GM12878 (cell line): Measurements from ENCODE around the gene CD248. TPM values are rescaled to one million over a fixed set of nuclear protein-coding genes. Genes with fewer than 3 reads are reported as not detected.
"Not testable (repeated sequence)": the region's sequence is repeated elsewhere in the genome, so short reads cannot be mapped to it uniquely, and the experiment has no call there.

Experiments
- ATAC-seq: fragments of 200-7000 bp; cut with Tn5 transposase; 3 replicates; pipeline ENCODE4 v1.9.1; 2020; ENCODE audit warnings: mild to moderate bottlenecking, moderate library complexity
- BruUV-seq: library from RNA; stranded (reverse); fragments of 400-500 nt; replicated peaks from 2 replicates; lab custom pipeline; 2021; lab: Mats Ljungman, UMichigan
- CTCF ChIA-PET: fragments of 300-600 bp; sonication (Branson Sonifier 250); formaldehyde crosslinking; extraction: SDS; loops from one replicate; lab custom pipeline; 2021; ENCODE audit warnings: inconsistent platforms; lab: Yijun Ruan, JAX
- POLR2A ChIA-PET: fragments of 350-600 bp; formaldehyde crosslinking; extraction: SDS; loops from one replicate; lab custom pipeline; 2021; ENCODE audit warnings: inconsistent platforms; lab: Charles Lee
- RAD21 ChIA-PET: fragments of 300-600 bp; sonication (Branson Sonifier 250); formaldehyde crosslinking; loops from one replicate; lab custom pipeline; 2023; ENCODE audit warnings: antibody characterized with exemption; ENCODE audit not compliant: unreplicated experiment; lab: Charles Lee
- SMC1A ChIA-PET: fragments of 300-600 bp; sonication (Branson Sonifier 250); formaldehyde crosslinking; loops from one replicate; lab custom pipeline; 2023; ENCODE audit not compliant: unreplicated experiment, uncharacterized antibody; lab: Charles Lee
- DNase-seq: peaks from one replicate; pipeline ENCODE4 v3.0.0-alpha.2; 2011; ENCODE audit warnings: low read depth, low spot score
- FAIRE-seq: peaks from 3 replicates; lab custom pipeline; 2011; peaks lifted over from hg19 to GRCh38; lab: Jason Lieb, UNC
- H2AFZ ChIP-seq: 2 replicates; pipeline ENCODE4 v1.6.0; 2011; ENCODE audit warnings: low read depth, low read length, control low read depth; ENCODE audit not compliant: control insufficient read depth
- H3K27ac ChIP-seq: 2 replicates; pipeline ENCODE4 v1.5.1; 2011; ENCODE audit warnings: control low read depth; ENCODE audit not compliant: control insufficient read depth, insufficient read depth
- H3K27me3 ChIP-seq, 2 experiments: replicated peaks in 1 of 2; 2 replicates each; pipeline versions ENCODE4 v1.6.0 to v1.6.1; 2011; ENCODE audit warnings: low read length in 1 of 2; ENCODE audit not compliant: control insufficient read depth in 2 of 2, insufficient read depth in 2 of 2
- H3K36me3 ChIP-seq, 2 experiments: 2 replicates each; pipeline ENCODE4 v1.5.1; 2011; ENCODE audit warnings: low read length in 1 of 2; ENCODE audit not compliant: control insufficient read depth in 2 of 2, insufficient read depth in 2 of 2
- H3K4me1 ChIP-seq: 2 replicates; pipeline ENCODE4 v1.6.1; 2011; ENCODE audit warnings: mild to moderate bottlenecking, low read length, moderate library complexity, mixed read lengths; ENCODE audit not compliant: control insufficient read depth, insufficient read depth
- H3K4me2 ChIP-seq: 2 replicates; pipeline ENCODE4 v1.6.0; 2011; ENCODE audit warnings: control low read depth; ENCODE audit not compliant: control insufficient read depth, insufficient read depth
- H3K4me3 ChIP-seq: fragments of 200-600 bp; sonication (generic); 2 replicates; pipeline ENCODE4 v1.5.1; 2016
- H3K79me2 ChIP-seq: 2 replicates; pipeline ENCODE4 v1.6.0; 2011; ENCODE audit warnings: low read length; ENCODE audit not compliant: control insufficient read depth, insufficient read depth
- H3K9ac ChIP-seq: 2 replicates; pipeline ENCODE4 v1.8.0; 2011; ENCODE audit warnings: low read length, control low read depth, mixed read lengths; ENCODE audit not compliant: control insufficient read depth, insufficient read depth
- H3K9me3 ChIP-seq: replicated peaks from 3 replicates; pipeline ENCODE4 v1.5.1; 2011; ENCODE audit warnings: mild to moderate bottlenecking, low read length; ENCODE audit not compliant: control insufficient read depth, insufficient read depth
- H4K20me1 ChIP-seq: 2 replicates; pipeline ENCODE4 v1.6.0; 2011; ENCODE audit not compliant: control insufficient read depth, insufficient read depth
- WGBS: methylation state at CpG from one replicate; pipeline ENCODE4 v1.1.6; 2016; ENCODE audit warnings: low lambda C conversion rate; ENCODE audit not compliant: insufficient replicate concordance, insufficient coverage; ENCODE audit errors: missing lambda C conversion rate; 5-methylcytosine and 5-hydroxymethylcytosine counted together
- in situ Hi-C: fragments of 300-500 bp; cut with MboI; formaldehyde crosslinking; loops from 9 replicates; pipeline ENCODE4 v1.14.3; 2018; ENCODE audit warnings: mixed read lengths
- intact Hi-C: fragments of 100-400 bp; cut with micrococcal nuclease; formaldehyde crosslinking; loops from one replicate; pipeline ENCODE4 v1.14.2; 2022; ENCODE audit not compliant: unreplicated experiment
- polyA plus RNA-seq, 11 experiments: library from polyadenylated mRNA; depleted of rRNA in 4 of 11; unstranded in 6 of 11; stranded (reverse) in 5 of 11; fragments of >200 nt; fragmentation: Nextera tagmentation in 4 of 11; fragmentation: Illumina TruSeq in 1 of 11; extraction: Ambion mirVana in 4 of 11; extraction: Trizol in 1 of 11; gene quantifications; 1 replicate in 1 of 11; 2 replicates in 10 of 11; pipeline versions ENCODE4 v1.2.1 to v1.2.3, GENCODE V29; 2011 to 2016; ENCODE audit warnings: inconsistent platforms in 2 of 11, missing spikeins in 2 of 11, low read depth in 1 of 11
- total RNA-seq, 4 experiments: library from RNA; depleted of rRNA in 3 of 4; stranded (reverse); fragments of >200 nt in 3 of 4; fragmentation: Illumina TruSeq in 1 of 4; extraction: Trizol in 1 of 4; gene quantifications; 2 replicates each; pipeline versions ENCODE4 v1.2.1 to v1.2.3, GENCODE V29; 2013 to 2021
- TF ChIP-seq, protein P1 (sequence below): fragments of 450-650 bp; IDR thresholded peaks from 2 replicates; pipeline ENCODE4 v1.6.1; 2018; ENCODE audit warnings: borderline replicate concordance, mild to moderate bottlenecking; ENCODE audit not compliant: partially characterized antibody

Gene CD248
- total and polyA plus RNA-seq, 10 of the 15 experiments (the other 5 are each of a cell fraction or from before 2014, with no cell fraction given) = 0.10 to 0.21 (median 0.20) TPM; not detected in 7

DNA sequence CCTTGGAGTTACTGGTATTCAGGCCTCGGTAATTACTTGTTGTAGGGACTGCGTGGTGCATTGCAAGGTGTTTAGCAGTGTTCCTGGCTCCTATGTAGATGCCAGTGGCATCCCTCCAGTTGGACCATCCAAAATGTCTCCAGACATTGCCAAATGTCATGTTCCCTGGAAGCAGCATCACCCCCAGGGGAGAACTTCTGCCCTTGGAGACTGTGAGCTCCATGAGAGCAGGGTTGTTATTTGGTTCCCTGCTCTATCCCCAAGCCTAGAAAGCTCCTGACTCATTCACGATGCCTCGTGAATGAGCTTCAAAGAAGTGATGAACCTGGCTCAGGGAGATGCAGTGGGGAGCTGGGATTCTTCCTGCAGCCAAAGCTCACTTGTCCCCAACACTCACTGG, 4.8 kb upstream of the CD248 start:
- no peak for ATAC-seq
- H3K27me3 ChIP-seq = no peaks in the 10 kb centered on the region; a peak in 1 of 4 replicates
- H2AFZ ChIP-seq = no peak overlapping the region
- H3K4me1 ChIP-seq = peaks cover 18% of the 10 kb centered on the region
- no peak overlapping the region for H3K4me2 ChIP-seq
- RAD21 ChIA-PET = interaction anchor here (1.5 kb wide), 1 partner anchor 9 kb away, joined by 5 read pairs; no protein-coding TSS in a partner anchor
- no peak for FAIRE-seq
- no peak overlapping the region for H3K9ac ChIP-seq
- in situ Hi-C loops = no loop called here
- no peaks in the 10 kb centered on the region for H3K79me2 ChIP-seq
- TF ChIP-seq, protein P1, sequence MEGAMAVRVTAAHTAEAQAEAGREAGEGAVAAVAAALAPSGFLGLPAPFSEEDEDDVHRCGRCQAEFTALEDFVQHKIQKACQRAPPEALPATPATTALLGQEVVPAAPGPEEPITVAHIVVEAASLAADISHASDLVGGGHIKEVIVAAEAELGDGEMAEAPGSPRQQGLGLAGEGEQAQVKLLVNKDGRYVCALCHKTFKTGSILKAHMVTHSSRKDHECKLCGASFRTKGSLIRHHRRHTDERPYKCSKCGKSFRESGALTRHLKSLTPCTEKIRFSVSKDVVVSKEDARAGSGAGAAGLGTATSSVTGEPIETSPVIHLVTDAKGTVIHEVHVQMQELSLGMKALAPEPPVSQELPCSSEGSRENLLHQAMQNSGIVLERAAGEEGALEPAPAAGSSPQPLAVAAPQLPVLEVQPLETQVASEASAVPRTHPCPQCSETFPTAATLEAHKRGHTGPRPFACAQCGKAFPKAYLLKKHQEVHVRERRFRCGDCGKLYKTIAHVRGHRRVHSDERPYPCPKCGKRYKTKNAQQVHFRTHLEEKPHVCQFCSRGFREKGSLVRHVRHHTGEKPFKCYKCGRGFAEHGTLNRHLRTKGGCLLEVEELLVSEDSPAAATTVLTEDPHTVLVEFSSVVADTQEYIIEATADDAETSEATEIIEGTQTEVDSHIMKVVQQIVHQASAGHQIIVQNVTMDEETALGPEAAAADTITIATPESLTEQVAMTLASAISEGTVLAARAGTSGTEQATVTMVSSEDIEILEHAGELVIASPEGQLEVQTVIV = no peak
- TF ChIP-seq, all 136 proteins: peak for 0
- Histone ChIP-seq H4K20me1 (no peaks in the 10 kb centered on the region), H3K27ac (no peak overlapping the region), H3K9me3 (no peaks in the 10 kb centered on the region; the same call in 2 of the 3 replicates), H3K4me3 (no peak overlapping the region), H3K36me3 (no peaks in the 10 kb centered on the region)
- no peak for DNase-seq
- ChIA-PET CTCF (interaction anchor here (1.9 kb wide), 1 partner anchor 9 kb away, joined by 8 read pairs; no protein-coding TSS in a partner anchor), SMC1A (interaction anchor here (1.0 kb wide), 1 partner anchor 9 kb away, joined by 3 read pairs; no protein-coding TSS in a partner anchor), POLR2A (no interaction called here)
- intact Hi-C loops = no loop called here
- 80% methylated on average over 4 of the region's 4 CpGs for WGBS
- no TSS peak for BruUV-seq

GRCh38 chr11:66320748-66321147, 3.9 kb upstream of the CD248 start:
- RAD21 ChIA-PET, H3K27ac ChIP-seq, BruUV-seq, H3K4me3 ChIP-seq, ATAC-seq, DNase-seq, in situ Hi-C loops, H2AFZ ChIP-seq, CTCF ChIA-PET, H3K27me3 ChIP-seq, H4K20me1 ChIP-seq, FAIRE-seq, intact Hi-C loops, H3K9me3 ChIP-seq, H3K9ac ChIP-seq, H3K36me3 ChIP-seq, SMC1A ChIA-PET, H3K4me2 ChIP-seq, POLR2A ChIA-PET, H3K79me2 ChIP-seq: not testable (repeated sequence)
- WGBS = 71% methylated on average over 6 of the region's 6 CpGs
- peaks cover 18% of the 10 kb centered on the region for H3K4me1 ChIP-seq

- POLR2A ChIA-PET, CTCF ChIA-PET, SMC1A ChIA-PET, H3K27me3 ChIP-seq, H3K9me3 ChIP-seq, H3K4me3 ChIP-seq, H3K79me2 ChIP-seq, BruUV-seq, in situ Hi-C loops, H4K20me1 ChIP-seq, H3K27ac ChIP-seq, intact Hi-C loops, H3K4me2 ChIP-seq, DNase-seq, H2AFZ ChIP-seq, ATAC-seq, H3K36me3 ChIP-seq, RAD21 ChIA-PET, H3K9ac ChIP-seq, FAIRE-seq: not testable (repeated sequence)
- WGBS = 81% methylated on average over 2 of the region's 2 CpGs
- H3K4me1 ChIP-seq = peaks cover 18% of the 10 kb centered on the region
Measured at GRCh38 chr11:66320289-66320688, 3.4 kb upstream of the CD248 start.
